HG03095 (cell line): ENCODE measurements around the gene C12orf57.
"Not testable (repeated sequence)": the region's sequence is repeated elsewhere in the genome, so short reads cannot be mapped to it uniquely, and the experiment has no call there.

Experiments used
- ATAC-seq: cut with Tn5 transposase; IDR thresholded peaks from one replicate; pipeline ENCODE4 v1.9.1; 2021; ENCODE audit warnings: moderate library complexity; ENCODE audit not compliant: unreplicated experiment

C12orf57 gene, protein sequence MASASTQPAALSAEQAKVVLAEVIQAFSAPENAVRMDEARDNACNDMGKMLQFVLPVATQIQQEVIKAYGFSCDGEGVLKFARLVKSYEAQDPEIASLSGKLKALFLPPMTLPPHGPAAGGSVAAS

DNA sequence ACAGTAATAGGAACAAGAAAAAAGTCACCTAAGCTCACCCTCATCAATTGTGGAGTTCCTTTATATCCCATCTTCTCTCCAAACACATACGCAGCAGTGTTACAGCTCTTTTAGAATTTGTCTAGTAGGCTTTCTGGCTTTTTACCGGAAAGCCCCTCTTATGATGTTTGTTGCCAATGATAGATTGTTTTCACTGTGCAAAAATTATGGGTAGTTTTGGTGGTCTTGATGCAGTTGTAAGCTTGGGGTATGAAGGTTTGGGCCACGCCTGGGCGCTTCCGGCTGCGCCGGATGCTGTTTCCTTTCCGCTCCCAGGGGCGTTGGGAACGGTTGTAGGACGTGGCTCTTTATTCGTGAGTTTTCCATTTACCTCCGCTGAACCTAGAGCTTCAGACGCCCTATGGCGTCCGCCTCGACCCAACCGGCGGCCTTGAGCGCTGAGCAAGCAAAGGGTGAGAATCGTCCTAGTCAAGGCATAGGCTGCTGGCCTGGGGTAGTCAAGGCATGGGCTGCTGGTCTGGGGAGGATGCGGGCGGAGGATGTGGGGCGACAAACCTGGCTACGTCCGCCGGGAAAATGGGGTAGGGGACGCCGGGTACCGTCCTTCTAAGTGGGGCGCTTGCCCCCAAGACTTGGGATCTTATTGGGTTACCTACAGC is at the start of gene C12orf57, which contains the start of gene RNU7-1:
Gene C12orf57, plus strand, starts transcription at position 301 of the 659 bp plus-strand sequence. Its CDS starts 100 bp downstream, at position 401.
Gene RNU7-1, plus strand, starts transcription at position 95 of the 659 bp plus-strand sequence.
- ATAC-seq: peak; percentile 30

DNA sequence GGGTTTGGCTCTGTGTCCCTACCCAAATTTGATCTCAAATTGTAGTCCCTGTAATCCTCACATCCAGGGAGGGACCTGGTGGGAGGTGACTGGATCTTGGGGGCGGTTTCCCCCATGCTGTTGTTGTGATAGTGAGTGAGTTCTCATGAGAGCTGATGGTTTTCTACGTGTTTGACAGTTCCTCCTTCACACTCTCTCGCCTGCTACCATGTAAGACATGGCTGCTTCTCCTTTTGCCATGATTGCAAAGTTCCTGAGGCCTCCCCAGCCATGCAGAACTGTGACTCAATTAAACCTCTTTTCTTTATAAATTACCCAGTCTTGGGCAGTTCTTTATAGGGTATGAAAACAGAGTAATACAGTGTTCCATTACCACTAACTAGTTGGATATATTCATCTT is 49.5 kb upstream of the C12orf57 start:
- no peak for ATAC-seq

DNA sequence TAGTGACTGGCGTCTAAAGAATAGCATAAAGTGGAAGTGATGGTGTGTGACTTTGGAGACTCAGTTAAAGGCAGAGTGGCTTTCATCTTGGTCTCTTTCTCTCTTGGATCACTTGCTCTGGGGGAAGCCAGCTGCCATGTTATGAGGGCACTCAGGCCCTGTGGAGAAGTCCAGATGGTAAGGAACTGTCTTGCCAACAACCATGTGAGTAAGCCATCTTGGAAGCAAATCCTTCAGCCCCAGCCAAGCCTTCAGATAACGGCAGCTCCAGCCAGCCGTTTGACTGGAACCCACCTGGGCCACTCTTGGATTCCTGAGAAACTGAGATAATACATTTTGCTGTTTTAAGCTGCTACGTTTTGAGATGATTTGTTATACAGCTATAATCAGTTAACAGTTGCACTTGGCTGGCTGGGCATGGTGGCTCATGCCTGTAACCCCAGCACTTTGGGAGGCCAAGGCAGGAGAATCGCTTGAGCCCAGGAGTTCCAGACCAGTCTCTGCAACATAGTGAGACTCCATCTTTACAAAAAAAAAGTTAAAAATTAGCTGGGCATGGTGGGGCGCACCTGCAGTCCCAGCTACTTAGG is 46.9 kb upstream of the C12orf57 start:
- ATAC-seq: no peak

DNA sequence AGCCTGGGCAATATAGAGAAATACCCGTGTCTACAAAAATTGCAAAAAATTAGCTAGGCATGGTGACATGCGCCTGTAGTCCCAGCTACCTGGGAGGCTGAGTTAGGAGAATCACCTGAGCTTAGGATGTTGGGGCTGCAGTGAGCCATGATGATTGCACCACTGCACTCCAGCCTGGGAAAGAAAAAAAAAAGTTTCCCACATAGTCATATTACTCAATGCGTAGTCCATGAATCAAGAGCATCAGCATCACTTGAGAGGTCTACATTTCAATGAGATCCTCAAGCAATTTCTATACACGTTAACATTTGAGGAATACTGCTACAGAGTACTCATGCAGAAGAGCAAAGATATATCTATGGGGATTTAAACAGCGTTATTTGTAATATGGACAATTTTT is 44.4 kb upstream of the C12orf57 start:
- ATAC-seq: no peak

DNA sequence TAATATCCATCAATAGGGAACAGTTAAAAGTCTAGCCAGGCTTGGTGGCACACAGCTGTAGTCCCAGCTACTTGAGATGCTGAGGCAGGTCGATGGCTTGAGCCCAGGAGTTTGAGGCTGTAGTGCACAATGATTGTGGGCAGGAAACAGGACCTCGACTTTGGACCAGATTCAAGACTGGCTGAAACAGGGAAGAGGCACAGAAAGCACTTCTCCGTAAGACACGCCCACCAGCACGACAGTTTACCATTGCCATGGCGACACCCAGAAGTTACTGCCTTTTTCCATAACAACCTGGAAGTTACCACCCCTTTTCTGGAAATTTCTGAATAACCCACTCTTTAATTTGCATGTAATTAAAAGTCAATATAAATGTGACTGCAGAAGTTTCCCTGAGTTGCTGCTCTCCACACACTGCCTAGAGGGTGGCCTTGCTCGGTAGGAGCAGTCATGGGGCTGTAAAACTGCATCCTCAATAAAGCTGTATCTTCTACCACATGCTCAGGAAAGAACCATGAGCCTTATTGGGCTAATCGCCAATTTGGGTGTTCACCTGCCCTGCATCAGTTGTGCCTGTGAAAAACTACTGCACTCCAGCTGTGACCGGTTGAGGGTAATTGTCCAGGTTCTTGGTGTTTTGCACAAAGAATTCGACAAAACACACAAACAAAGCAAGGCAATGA is 43.8 kb upstream of the C12orf57 start:
- ATAC-seq: no peak

DNA sequence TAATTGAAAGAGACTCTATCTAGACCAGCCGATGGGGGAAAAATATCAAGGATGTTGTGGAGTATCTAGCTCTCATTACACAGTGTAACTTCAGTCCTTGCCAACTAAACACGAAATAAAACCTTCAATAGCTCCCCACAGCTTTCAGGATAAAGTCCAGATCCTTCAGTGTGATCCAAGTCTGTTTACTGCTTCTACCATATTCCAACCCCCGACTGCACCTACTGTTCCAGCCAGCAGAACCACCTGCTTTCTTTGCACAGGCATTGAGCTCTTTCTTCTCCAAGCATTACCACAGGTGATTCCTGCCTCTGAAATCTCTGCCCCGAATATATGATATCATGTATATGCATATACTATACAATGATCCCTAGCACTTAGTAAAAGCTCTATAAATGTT is 41.4 kb upstream of the C12orf57 start:
- ATAC-seq: no peak

DNA sequence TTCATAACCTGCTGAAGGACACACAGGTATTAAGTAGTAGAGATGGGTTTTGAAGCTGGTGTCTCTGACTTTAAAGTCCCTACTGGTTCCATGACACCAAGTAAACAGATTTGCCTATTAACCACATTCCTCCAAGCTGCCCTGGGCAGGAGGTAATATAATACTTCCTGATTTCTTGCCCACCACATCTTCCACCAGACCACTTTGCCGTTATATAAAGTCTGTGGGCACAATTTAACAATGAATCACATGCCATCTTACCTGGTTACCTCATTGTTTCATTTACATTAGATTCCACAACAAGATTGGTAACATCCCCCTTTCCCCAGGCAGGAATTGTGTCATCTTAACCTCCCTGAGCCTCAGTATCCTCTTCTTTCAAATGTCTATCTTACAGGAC is 40.1 kb upstream of the C12orf57 start:
- no peak for ATAC-seq

DNA sequence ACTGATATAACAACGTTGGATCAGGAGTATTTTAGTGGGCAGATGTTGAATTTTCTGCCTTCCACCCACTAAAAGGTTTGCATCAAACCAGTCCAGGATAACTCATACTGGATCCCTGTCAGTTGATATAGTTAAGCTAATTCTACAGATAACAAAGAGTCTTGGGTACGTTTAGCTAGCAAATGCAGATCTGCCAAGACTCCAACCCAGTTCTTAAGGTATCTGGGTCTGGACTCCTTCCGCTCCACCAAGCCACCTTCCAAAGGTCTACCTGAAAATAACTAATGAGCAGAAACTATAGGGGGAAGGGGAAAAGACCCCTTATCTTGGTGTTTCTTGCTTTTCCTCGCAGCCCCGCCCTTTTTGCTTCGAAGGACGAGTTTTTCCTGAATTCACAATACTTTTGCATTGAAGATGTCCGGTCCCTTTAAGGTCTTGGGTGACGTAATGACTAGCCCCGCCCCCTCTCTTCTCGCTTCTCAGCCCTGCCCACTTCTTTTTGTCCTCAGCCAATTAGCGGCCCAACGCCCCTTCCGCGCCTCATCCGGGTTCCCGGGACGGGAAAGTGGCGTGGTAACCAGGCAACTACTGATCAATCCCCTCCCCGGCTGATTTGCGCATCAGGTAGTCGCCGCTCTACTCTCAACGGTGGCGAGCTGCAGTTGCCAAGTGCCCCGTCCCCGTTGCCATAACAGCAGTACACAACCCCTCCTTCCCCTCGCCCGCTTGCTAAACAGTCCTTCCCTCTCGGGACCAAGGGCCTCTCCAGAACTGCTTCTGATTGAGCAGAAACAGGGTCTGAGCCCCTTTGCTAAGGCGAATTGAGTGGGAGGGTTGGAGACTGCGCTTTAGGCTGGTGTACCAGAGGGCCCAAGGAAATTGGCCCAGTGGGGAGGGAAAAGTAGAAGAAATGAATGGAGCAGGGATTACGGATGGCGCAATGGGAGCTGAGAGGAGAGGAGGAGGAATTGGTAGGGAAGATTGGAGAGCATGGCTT is 39.2 kb upstream of the C12orf57 start, which contains the start of gene LRRC23:
Gene LRRC23, plus strand, starts transcription at position 543 of the 997 bp plus-strand sequence. CDS start 812 bp downstream, outside the sequence.
- ATAC-seq: peak; percentile 94

DNA sequence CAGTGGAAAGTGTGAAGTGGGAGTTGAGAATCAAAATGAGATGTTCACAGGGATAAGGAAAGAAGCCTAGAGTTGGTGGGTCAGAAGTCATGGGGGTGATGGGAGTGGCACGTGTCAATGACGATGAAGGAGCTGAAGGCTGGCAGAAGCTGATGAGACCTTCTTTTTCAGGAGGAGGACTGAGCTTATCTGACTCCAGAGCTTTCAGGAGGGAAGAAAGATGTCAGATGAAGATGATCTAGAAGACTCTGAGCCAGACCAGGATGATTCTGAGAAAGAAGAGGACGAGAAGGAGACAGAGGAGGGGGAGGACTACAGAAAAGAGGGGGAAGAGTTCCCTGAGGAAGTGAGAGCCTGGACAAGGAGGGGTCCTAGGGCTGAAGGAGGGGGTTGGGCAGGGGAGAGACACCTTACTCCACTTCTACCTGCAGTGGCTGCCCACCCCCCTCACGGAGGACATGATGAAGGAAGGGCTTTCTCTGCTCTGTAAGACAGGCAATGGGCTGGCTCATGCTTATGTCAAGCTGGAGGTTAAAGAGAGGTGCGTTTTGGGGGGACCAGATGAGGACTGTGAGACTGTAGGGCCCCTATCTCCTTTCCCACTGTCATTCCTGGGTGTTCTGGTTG is 38.3 kb upstream of the C12orf57 start:
- ATAC-seq: no peak

DNA sequence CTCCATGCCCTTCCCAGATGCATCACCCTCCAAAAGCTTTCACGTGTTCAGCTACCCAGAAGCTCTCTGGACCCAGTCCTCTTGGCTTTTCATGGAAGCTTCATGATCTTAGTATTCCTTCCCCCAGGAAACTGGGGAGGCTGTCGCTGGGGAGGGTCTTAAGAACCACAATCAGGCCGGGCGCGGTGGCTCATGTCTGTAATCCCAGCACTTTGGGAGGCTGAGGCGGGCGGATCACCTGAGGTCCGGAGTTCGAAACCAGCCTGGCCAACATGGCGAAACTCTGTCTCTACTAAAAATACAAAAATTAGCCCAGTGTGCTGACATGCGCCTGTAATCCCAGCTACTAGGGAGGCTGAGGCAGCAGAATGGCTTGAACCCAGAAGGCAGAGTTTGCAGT is 35.7 kb upstream of the C12orf57 start:
- not testable (repeated sequence) for ATAC-seq

DNA sequence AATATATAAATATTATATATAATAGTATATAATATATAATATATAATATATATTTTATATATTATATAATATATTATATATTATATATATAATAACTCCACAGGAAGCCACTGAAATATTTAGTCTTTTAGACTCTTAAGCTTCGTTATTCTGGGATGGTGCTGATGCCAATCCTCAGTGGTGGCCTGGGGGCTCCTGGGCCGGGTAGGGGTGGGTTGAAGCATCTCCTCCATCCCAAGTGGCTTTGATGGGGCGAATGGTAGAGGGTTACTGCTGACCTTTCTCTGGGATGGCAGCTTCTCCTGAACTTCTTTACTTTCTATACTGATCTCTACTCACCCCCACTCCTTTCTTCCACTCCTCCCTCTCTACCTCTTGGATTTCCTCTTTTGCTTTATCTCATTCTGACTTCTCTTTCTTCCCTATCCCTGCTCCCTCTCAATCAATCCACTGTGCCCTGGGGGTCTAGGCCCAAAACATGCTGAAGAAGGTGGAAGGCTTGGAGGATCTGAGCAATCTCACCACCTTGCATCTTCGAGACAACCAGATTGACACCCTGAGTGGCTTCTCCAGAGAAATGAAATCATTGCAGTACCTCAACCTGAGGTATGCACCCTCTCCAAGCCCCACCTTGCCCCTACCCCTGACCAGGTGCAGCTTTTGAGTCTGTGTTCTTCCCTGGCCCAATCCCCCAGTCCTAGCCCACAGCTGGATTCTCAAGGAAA is 34.2 kb upstream of the C12orf57 start:
- no peak for ATAC-seq

DNA sequence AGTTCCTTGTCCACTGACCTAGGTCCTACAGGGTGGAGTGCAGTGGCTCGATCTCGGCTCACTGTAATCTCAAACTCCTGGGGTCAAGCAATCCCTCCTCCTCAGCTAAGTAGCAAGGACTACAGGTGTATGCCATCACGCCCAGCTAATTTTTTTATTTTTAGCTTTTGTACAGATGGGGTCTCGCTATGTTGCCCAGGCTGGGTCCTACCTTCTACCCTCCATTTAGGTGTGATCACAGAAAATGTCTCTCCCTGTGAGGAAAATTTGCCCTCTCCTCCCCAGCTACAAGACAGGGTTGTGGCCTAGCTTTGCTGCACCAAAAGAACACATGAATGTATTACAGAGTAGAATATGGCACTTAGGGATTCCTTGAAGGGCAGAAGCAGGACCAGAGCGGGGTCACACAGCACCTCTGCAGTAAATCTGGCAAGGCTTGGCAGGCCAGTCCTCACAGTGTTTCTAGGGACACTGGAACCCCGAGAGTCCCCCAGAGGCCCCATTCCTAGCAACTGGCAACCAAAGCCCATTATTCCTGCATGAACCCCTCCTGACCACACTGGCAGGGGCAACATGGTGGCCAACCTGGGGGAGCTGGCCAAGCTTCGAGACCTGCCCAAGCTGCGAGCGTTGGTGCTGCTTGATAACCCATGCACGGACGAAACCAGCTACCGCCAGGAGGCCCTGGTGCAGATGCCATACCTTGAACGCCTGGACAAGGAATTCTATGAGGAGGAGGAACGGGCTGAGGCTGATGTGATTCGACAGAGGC is 31.5 kb upstream of the C12orf57 start:
- ATAC-seq: no peak

DNA sequence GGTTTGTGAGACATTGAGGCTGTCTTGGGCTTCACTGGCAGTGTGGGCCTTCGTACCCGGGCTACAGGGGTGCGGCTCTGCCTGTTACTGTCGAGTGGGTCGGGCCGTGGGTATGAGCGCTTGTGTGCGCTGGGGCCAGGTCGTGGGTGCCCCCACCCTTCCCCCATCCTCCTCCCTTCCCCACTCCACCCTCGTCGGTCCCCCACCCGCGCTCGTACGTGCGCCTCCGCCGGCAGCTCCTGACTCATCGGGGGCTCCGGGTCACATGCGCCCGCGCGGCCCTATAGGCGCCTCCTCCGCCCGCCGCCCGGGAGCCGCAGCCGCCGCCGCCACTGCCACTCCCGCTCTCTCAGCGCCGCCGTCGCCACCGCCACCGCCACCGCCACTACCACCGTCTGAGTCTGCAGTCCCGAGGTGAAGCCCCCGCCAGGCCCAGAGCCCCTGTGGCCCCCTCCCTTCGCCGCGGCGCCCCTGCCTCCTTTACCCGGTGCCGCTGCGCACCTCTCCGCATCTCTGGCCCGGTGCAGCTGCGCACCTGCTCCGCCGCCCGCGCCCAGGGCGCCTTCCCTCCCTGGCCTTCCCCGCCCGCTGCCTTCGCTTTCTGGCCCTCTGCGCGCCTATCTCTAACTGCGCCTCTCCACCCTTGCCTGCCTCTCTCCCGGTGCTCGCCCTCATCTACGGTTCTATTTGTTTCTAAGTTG is 29.4 kb upstream of the C12orf57 start, which contains the start of gene ENO2:
Gene ENO2, plus strand, starts transcription at position 335 of the 701 bp plus-strand sequence. CDS start 1,253 bp downstream, outside the sequence.
- peak; percentile 78 for ATAC-seq

DNA sequence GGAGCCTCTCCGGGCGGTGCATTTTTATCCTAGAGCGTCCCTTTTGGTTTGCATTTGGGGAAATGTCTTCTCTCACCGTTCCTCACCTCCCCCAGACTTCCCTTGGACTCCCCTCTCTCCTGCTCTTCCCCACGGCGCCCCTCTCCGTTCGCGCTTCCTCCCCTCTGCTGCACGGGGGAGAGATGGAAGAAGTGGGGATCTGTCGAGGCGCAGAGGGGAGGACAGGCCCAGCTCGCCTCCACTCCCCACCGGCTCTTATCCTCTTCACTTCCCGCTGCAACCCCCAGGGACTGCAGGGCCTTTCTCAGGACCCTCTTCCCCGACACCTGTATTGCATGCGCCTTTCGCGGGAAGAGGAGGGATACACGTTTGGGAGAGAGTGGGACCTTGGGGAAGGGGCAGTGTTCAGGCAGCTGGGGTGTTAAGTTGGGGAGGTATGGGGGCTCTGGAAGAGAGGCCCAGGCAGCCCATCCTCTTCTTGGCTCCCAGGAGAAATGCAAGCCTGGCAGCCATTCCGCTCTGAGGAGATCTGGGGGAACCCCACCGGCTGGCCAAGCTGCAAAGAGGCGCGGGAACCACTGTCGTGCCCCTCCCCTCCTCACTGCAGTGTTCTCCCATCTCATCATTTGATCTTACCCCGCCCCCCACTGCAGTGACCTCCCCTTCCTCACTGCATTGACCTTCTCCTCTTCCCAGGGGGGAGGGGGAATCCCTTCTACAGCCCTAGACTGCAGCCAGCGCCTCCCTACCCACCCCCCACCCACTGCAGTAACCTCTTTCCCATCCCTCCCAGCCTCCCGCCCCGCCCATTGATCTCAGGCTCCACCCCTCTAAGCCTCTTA is 28.7 kb upstream of the C12orf57 start:
- ATAC-seq: no peak

DNA sequence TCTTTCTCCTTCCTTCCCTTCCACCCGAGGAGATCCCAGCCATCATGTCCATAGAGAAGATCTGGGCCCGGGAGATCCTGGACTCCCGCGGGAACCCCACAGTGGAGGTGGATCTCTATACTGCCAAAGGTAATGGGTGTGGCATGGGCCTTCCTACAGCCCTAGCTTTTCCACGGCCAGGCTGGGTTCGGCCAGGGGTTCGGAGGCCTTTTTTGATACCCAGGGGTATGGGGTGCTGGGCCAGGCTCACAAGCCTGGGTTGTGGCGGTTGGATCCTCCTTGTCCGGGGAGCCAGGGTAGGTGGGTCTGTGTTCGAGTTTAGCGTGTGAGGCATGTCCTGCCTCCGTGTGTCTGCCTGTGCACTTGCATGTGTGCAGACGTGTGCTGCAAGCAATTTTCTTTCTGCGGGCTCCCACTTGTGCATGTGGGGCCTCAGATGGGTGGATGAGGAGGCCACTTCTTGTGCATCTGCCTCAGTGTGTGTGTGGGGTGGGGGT is 28.0 kb upstream of the C12orf57 start:
- ATAC-seq: no peak

DNA sequence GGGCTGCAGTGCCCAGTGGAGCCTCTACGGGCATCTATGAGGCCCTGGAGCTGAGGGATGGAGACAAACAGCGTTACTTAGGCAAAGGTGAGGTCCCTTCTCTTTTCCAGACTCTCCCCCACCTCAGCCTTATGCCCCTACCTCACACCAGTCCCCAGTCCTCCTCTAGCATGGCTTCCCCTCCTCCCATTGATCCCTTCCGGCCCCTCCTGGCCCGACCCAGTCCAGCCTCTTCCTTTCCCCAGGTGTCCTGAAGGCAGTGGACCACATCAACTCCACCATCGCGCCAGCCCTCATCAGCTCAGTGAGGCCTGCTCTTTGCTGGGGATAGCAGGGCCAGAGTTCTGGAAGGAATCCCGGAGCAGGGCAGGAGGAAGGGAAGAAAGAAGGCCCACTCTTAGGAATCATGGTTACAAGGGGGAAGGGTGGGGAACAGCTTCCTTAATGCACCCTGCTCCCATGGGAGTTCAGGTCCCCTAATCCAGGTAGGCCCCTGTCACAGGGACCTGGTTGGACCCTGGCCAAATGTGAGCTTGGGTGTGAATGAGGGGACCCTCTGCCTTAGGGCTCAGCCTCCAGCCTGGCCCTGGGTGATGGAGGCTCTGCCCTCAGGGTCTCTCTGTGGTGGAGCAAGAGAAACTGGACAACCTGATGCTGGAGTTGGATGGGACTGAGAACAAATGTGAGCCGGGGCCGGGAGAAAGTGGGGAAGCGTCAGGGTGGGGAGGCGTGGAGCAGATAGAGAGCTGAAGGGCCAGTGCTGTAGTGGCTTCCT is 27.2 kb upstream of the C12orf57 start:
- ATAC-seq: no peak
